ENCODE data around the gene JMJD8. TPM values are rescaled to one million over a fixed set of nuclear protein-coding genes. Genes with fewer than 3 reads are reported as not detected.

JMJD8 gene
- total and polyA plus RNA-seq, 7 donors = 19.1 to 63.5 (median 25.5) TPM

DNA sequence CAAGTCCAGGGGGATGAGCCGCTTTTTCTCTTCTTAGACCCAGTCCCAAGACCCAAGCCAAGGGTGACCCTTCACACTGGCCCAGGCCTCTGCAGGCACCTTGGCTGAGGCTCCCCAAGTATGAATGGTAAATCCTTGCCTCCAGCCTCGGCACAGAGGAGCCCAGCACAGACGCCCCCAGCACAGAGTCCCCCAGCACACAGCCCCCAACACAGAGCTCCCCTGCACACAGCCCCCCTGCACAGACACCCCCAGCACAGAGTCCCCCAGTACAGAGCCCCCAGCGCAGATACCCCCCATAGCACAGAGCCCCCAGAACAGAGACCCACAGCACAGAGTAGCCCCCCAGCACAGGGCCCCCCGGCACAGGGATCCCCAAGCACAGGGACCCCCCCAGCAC lies 43.5 kb downstream of the JMJD8 start:
- intact Hi-C loops (cut with DNase I) = no loop called here
- WGBS, 3 donors = 81 to 94% (median 88%) methylated on average over 5 of the region's 5 CpGs
- peaks cover 0 to 5% of the 10 kb centered on the region in 2 donors for H3K36me3 ChIP-seq (ENCODE audit: insufficient read depth in 1 of 2, low read depth in 1 of 2)
- H3K4me3 ChIP-seq = no peak overlapping the region
- DNase-seq = no peak
- no peak for TF ChIP-seq CTCF (IDR thresholded peaks at IDR 0.05)
- ATAC-seq = no peak
- no peaks in the 10 kb centered on the region for H3K9me3 ChIP-seq
- H3K27ac ChIP-seq = peak overlapping the region; percentile 46
- no peaks in the 10 kb centered on the region for H3K27me3 ChIP-seq (ENCODE audit: insufficient read depth in 3 of 3, low read length in 2 of 3)
- peaks cover 45% of the 10 kb centered on the region for H3K4me1 ChIP-seq

DNA sequence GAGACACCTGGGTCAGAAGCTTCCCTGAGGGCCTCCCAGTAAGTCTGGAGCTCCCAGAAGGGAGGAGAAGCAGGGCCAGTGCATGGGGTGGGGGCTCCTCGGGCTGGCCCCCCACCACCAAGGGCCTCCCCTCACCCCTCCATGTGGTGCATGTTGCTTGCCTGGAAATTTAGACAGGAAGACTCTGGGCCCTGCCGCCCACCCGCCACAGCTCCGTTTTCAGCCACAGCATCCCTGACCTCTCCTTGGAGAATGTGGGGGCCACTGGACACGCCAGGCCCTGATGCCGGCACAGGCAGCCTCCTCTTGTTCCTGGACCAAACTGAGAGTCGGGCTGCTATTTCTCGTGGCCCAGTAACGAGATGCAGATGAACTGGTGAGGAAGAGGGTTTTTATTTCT lies 45.3 kb downstream of the JMJD8 start:
- Histone ChIP-seq H3K9me3 (no peaks in the 10 kb centered on the region), H3K4me1 (peaks cover 38% of the 10 kb centered on the region), H3K27ac (peak overlapping the region; percentile 27), H3K27me3 (ENCODE audit: insufficient read depth in 3 of 3, low read length in 2 of 3) (no peaks in the 10 kb centered on the region), H3K36me3 (ENCODE audit: insufficient read depth in 1 of 2, low read depth in 1 of 2) (peaks cover 0 to 7% of the 10 kb centered on the region in 2 donors), H3K4me3 (no peak overlapping the region)
- intact Hi-C loops (cut with DNase I) = loop anchor here in 1 of 2 donors (1.0 kb wide), 1 partner anchor 20 kb away; no protein-coding TSS in a partner anchor
- 66 to 80% (median 71%) methylated on average over 7 to 9 of the region's 9 CpGs for WGBS, 3 donors
- ATAC-seq = no peak
- DNase-seq = no peak
- TF ChIP-seq CTCF (IDR thresholded peaks at IDR 0.05) = no peak

DNA sequence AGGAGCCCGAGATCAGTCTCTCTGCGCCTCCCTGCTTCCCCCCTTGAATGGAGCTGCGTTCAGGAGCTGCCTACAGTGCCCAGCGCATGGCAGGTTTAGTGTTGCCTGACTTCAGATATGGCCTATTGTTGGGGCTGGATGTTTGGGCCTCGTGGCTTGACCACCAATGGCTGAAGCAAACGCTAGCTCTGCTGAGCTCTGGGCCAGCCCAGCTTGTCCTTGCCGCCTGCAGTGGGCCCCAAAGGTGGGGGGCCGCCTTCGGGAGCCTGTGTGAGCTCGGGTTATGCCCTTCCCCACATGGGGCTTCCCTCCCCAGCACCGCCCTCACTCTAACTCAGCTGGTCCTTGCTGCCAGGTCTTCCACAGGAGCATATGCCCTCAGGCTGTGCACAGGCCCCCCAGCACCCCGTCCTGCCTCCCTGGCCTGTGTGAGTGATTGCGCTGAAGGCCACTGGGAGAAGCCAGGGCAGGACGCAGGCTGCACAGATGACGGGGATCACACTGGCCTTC lies 46.0 kb downstream of the JMJD8 start:
- WGBS, 3 donors = 69 to 78% (median 78%) methylated on average over 15 of the region's 15 CpGs
- DNase-seq = no peak
- no peak for ATAC-seq
- intact Hi-C loops (cut with DNase I) = no loop called here
- TF ChIP-seq CTCF (IDR thresholded peaks at IDR 0.05) = no peak
- H3K4me1 ChIP-seq = peaks cover 31% of the 10 kb centered on the region
- H3K27me3 ChIP-seq (ENCODE audit: insufficient read depth in 3 of 3, low read length in 2 of 3) = no peaks in the 10 kb centered on the region
- peak overlapping the region; percentile 78 for H3K4me3 ChIP-seq
- no peaks in the 10 kb centered on the region for H3K9me3 ChIP-seq
- peaks cover 0 to 13% of the 10 kb centered on the region in 2 donors for H3K36me3 ChIP-seq (ENCODE audit: insufficient read depth in 1 of 2, low read depth in 1 of 2)
- peak overlapping the region; percentile 61 for H3K27ac ChIP-seq

DNA sequence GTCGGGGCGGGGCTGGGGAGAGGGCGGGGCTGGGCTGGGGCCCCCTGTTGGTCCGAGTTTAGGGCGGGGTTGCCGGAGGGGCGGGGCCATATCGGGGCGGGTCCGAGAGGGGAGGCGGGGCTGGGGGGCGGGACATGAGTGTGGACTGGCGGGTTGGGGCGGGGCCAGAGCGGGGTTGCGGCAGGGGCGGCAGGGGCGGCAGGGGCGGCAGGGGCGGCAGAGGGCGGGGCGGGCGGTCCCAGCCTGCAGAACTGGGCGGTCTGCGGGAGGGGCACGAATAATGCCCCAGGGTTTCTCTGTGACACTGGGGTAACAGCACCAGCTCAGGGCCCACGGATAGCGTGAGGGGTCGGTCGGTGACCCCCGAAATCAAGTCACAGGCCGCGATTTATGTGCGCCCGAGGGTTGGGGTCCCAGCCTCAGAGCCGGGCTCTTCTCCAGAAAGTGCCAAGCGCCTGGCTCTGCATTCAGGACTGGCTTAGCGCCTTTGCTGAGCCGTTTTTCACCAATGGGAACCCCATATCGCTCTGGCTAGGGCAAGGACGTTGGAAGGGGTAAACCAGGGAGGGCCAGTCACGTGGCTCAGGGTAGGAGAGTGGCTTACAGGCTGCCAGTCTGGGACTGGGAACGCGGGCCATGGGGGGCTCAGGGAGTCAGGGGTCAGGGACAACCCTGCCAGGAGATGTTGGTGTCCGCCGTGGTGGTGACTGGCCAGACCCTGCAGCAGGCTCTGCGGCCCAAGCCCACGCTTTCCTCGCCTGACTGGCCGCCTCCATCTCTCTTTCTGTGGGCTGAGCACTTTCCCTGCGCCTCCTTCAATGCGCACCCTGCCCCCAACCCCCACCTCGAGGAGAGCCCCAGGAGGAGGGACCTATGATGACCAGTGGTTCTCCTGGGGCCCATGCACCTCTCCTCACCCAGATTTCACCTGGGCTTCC lies 46.8 kb downstream of the JMJD8 start:
- intact Hi-C loops (cut with DNase I) = no loop called here
- ATAC-seq (peak; percentile 79 to 82 (median 80)), DNase-seq (peak; percentile 93 to 96)
- WGBS, 3 donors = 15 to 21% (median 15%) methylated on average over 33 to 53 of the region's 53 CpGs
- Histone ChIP-seq H3K4me1 (peaks cover 24% of the 10 kb centered on the region), H3K9me3 (no peaks in the 10 kb centered on the region), H3K27ac (peak overlapping the region; percentile 90), H3K36me3 (ENCODE audit: insufficient read depth in 1 of 2, low read depth in 1 of 2) (peaks cover 0 to 13% of the 10 kb centered on the region in 2 donors), H3K4me3 (peak overlapping the region; percentile 78), H3K27me3 (ENCODE audit: insufficient read depth in 3 of 3, low read length in 2 of 3) (no peaks in the 10 kb centered on the region)
- no peak for TF ChIP-seq CTCF (IDR thresholded peaks at IDR 0.05)

Measured in psoas muscle (tissue), 8 donors.